Stimulated activated naive B cell treated with anti-CD40 and anti-IgM and Interleukin-4, amounts not matched to agents 10 μg/mL and 1 μg/mL and 100 μg/mL, for 72 hours (primary cell): ENCODE results near the gene PDE12.
A peak's percentile ranks its signal among the peaks of the same experiment; 100 is the strongest.

Source experiments
- ATAC-seq, 2 donors: fragments of 150-1000 bp; cut with Tn5 transposase; replicated peaks; 2 replicates each; pipeline ENCODE4 v1.10.0; 2021; ENCODE audit warnings: moderate library complexity in 1 of 2
- DNase-seq: peaks from one replicate; pipeline ENCODE4 v3.0.0; 2021
- H3K27ac Mint-ChIP-seq: one replicate; pipeline ENCODE4 v1.8.0; 2022; ENCODE audit warnings: mild to moderate bottlenecking, mixed read lengths
- H3K27me3 Mint-ChIP-seq, 2 donors: one replicate each; pipeline ENCODE4 v1.8.0; 2022; ENCODE audit warnings: mixed read lengths in 2 of 2
- H3K36me3 Mint-ChIP-seq, 2 donors: one replicate each; pipeline ENCODE4 v1.8.0; 2022; ENCODE audit warnings: mixed read lengths in 2 of 2, mild to moderate bottlenecking in 1 of 2
- H3K4me1 Mint-ChIP-seq, 2 donors: one replicate each; pipeline ENCODE4 v1.8.0; 2022; ENCODE audit warnings: mixed read lengths in 2 of 2, mild to moderate bottlenecking in 1 of 2
- H3K4me3 Mint-ChIP-seq, 2 donors: one replicate each; pipeline ENCODE4 v1.8.0; 2022; ENCODE audit warnings: mild to moderate bottlenecking in 2 of 2, mixed read lengths in 2 of 2, moderate library complexity in 1 of 2
- H3K9me3 Mint-ChIP-seq, 2 donors: one replicate each; pipeline ENCODE4 v1.8.0; 2022; ENCODE audit warnings: mixed read lengths in 2 of 2, mild to moderate bottlenecking in 1 of 2

PDE12 gene

GRCh38 chr3:57570878-57571277 lies 14.8 kb downstream of the PDE12 start:
- peaks cover 27 to 29% of the 10 kb centered on the region in 2 donors for H3K36me3 Mint-ChIP-seq
- no peak overlapping the region for H3K27ac Mint-ChIP-seq
- H3K9me3 Mint-ChIP-seq: no peaks in the 10 kb centered on the region
- DNase-seq: no peak
- peaks cover 0 to under 1% of the 10 kb centered on the region in 2 donors for H3K4me1 Mint-ChIP-seq
- H3K4me3 Mint-ChIP-seq: no peak overlapping the region
- H3K27me3 Mint-ChIP-seq: no peaks in the 10 kb centered on the region
- ATAC-seq: no peak

- Mint-ChIP-seq H3K36me3 (peaks cover 34 to 35% of the 10 kb centered on the region in 2 donors), H3K4me1 (peaks cover 2 to 10% of the 10 kb centered on the region in 2 donors), H3K9me3 (no peaks in the 10 kb centered on the region), H3K27ac (no peak overlapping the region), H3K27me3 (no peaks in the 10 kb centered on the region), H3K4me3 (no peak overlapping the region)
- no peak for DNase-seq
- no peak for ATAC-seq
These were observed 16.0 kb downstream of the PDE12 start for GRCh38 chr3:57572096-57572495.

GRCh38 chr3:57575966-57576626 lies 20.0 kb downstream of the PDE12 start:
- peaks cover 8 to 30% of the 10 kb centered on the region in 2 donors for H3K4me1 Mint-ChIP-seq
- no peak overlapping the region for H3K27ac Mint-ChIP-seq
- no peaks in the 10 kb centered on the region for H3K27me3 Mint-ChIP-seq
- DNase-seq (no peak), ATAC-seq (no peak)
- H3K4me3 Mint-ChIP-seq: no peak overlapping the region
- H3K36me3 Mint-ChIP-seq: peaks cover 30 to 42% of the 10 kb centered on the region in 2 donors
- no peaks in the 10 kb centered on the region for H3K9me3 Mint-ChIP-seq

- H3K27ac Mint-ChIP-seq: peak overlapping the region; percentile 37
- H3K36me3 Mint-ChIP-seq: peaks cover 27 to 42% of the 10 kb centered on the region in 2 donors
- H3K27me3 Mint-ChIP-seq: no peaks in the 10 kb centered on the region
These were observed 21.7 kb downstream of the PDE12 start for GRCh38 chr3:57577801-57578200.

GRCh38 chr3:57582474-57583168 lies 26.5 kb downstream of the PDE12 start:
- Mint-ChIP-seq H3K36me3 (peaks cover 8 to 32% of the 10 kb centered on the region in 2 donors), H3K4me3 (no peak overlapping the region), H3K4me1 (peaks cover 9 to 33% of the 10 kb centered on the region in 2 donors), H3K27me3 (no peaks in the 10 kb centered on the region), H3K27ac (no peak overlapping the region), H3K9me3 (no peaks in the 10 kb centered on the region)
- ATAC-seq (peak in 1 of 2 donors; percentile 47), DNase-seq (no peak)

More at GRCh38 chr3:57577801-57578200, 21.7 kb downstream of the PDE12 start:
- Mint-ChIP-seq H3K4me3 (no peak overlapping the region), H3K9me3 (no peaks in the 10 kb centered on the region), H3K4me1 (peaks cover 9 to 32% of the 10 kb centered on the region in 2 donors)
- DNase-seq (no peak), ATAC-seq (no peak)

GRCh38 chr3:57583544-57583943 lies 27.5 kb downstream of the PDE12 start:
- Mint-ChIP-seq H3K4me1 (peaks cover 11 to 34% of the 10 kb centered on the region in 2 donors), H3K27me3 (no peaks in the 10 kb centered on the region), H3K4me3 (no peak overlapping the region), H3K27ac (no peak overlapping the region), H3K36me3 (peaks cover 8 to 30% of the 10 kb centered on the region in 2 donors), H3K9me3 (no peaks in the 10 kb centered on the region)
- no peak for DNase-seq
- ATAC-seq: no peak

GRCh38 chr3:57586778-57587177 lies 30.7 kb downstream of the PDE12 start:
- no peak overlapping the region for H3K27ac Mint-ChIP-seq
- H3K9me3 Mint-ChIP-seq: no peaks in the 10 kb centered on the region
- ATAC-seq: no peak
- H3K4me3 Mint-ChIP-seq: no peak overlapping the region
- DNase-seq: no peak
- peaks cover 14 to 27% of the 10 kb centered on the region in 2 donors for H3K4me1 Mint-ChIP-seq
- H3K36me3 Mint-ChIP-seq: peaks cover 4 to 23% of the 10 kb centered on the region in 2 donors
- no peaks in the 10 kb centered on the region for H3K27me3 Mint-ChIP-seq

GRCh38 chr3:57587905-57588304 lies 31.8 kb downstream of the PDE12 start:
- Mint-ChIP-seq H3K4me1 (peaks cover 14 to 36% of the 10 kb centered on the region in 2 donors), H3K27me3 (no peaks in the 10 kb centered on the region), H3K36me3 (peaks cover 10 to 30% of the 10 kb centered on the region in 2 donors), H3K27ac (no peak overlapping the region), H3K4me3 (no peak overlapping the region), H3K9me3 (no peaks in the 10 kb centered on the region)
- no peak for ATAC-seq
- no peak for DNase-seq

GRCh38 chr3:57592306-57592705 lies 36.2 kb downstream of the PDE12 start:
- Mint-ChIP-seq H3K27ac (no peak overlapping the region), H3K4me1 (peaks cover 17 to 47% of the 10 kb centered on the region in 2 donors), H3K4me3 (no peak overlapping the region), H3K9me3 (no peaks in the 10 kb centered on the region), H3K27me3 (no peaks in the 10 kb centered on the region), H3K36me3 (peaks cover 10 to 32% of the 10 kb centered on the region in 2 donors)
- no peak for DNase-seq
- no peak for ATAC-seq

GRCh38 chr3:57594144-57594543 lies 38.1 kb downstream of the PDE12 start:
- Mint-ChIP-seq H3K4me3 (no peak overlapping the region), H3K4me1 (peaks cover 22 to 50% of the 10 kb centered on the region in 2 donors), H3K27ac (no peak overlapping the region), H3K27me3 (no peaks in the 10 kb centered on the region), H3K9me3 (no peaks in the 10 kb centered on the region), H3K36me3 (peaks cover 10 to 35% of the 10 kb centered on the region in 2 donors)
- DNase-seq (no peak), ATAC-seq (no peak)

GRCh38 chr3:57594576-57594975 lies 38.5 kb downstream of the PDE12 start:
- H3K27me3 Mint-ChIP-seq: no peaks in the 10 kb centered on the region
- no peak overlapping the region for H3K27ac Mint-ChIP-seq
- DNase-seq (no peak), ATAC-seq (no peak)
- peaks cover 24 to 55% of the 10 kb centered on the region in 2 donors for H3K4me1 Mint-ChIP-seq
- peak overlapping the region in 1 of 2 donors; percentile 14 for H3K4me3 Mint-ChIP-seq
- H3K9me3 Mint-ChIP-seq: no peaks in the 10 kb centered on the region
- peaks cover 10 to 37% of the 10 kb centered on the region in 2 donors for H3K36me3 Mint-ChIP-seq

GRCh38 chr3:57596495-57597126 lies 40.5 kb downstream of the PDE12 start:
- Mint-ChIP-seq H3K4me1 (peaks cover 23 to 53% of the 10 kb centered on the region in 2 donors), H3K36me3 (peaks cover 17 to 41% of the 10 kb centered on the region in 2 donors), H3K9me3 (no peaks in the 10 kb centered on the region), H3K4me3 (peak overlapping the region; percentile 88 to 89), H3K27ac (peak overlapping the region; percentile 99), H3K27me3 (no peaks in the 10 kb centered on the region)
- ATAC-seq (no peak), DNase-seq (peak; percentile 21)

GRCh38 chr3:57597127-57597923 lies 41.3 kb downstream of the PDE12 start, which contains the start of gene ARF4:
TSS of gene ARF4 (minus strand) at chr3:57597344. CDS start at chr3:57597140, 204 bp downstream.
- H3K4me1 Mint-ChIP-seq: peaks cover 23 to 46% of the 10 kb centered on the region in 2 donors
- no peaks in the 10 kb centered on the region for H3K9me3 Mint-ChIP-seq
- ATAC-seq (peak; percentile 91 to 95), DNase-seq (peak; percentile 100)
- no peaks in the 10 kb centered on the region for H3K27me3 Mint-ChIP-seq
- H3K4me3 Mint-ChIP-seq: peak within 1 kb of the TSS; percentile 88 to 89
- H3K36me3 Mint-ChIP-seq: peaks cover 16 to 40% of the 10 kb centered on the region in 2 donors
- H3K27ac Mint-ChIP-seq: peak within 1 kb of the TSS; percentile 99
